ENCODE data around the gene RPSA.

RPSA gene

GRCh38 chr3:39385456-39386090 lies 20.9 kb upstream of the RPSA start:
- Histone ChIP-seq H3K27ac (no peak overlapping the region), H3K36me3 (ENCODE audit: insufficient read depth, low read length) (no peaks in the 10 kb centered on the region), H3K4me3 (no peak overlapping the region), H3K9ac (ENCODE audit: insufficient read length) (no peak overlapping the region), H3K9me3 (ENCODE audit: low read depth, low read length) (no peaks in the 10 kb centered on the region)
- no peak for DNase-seq (ENCODE audit: low read depth, low spot score)
- TF ChIP-seq POLR2AphosphoS5 (IDR thresholded peaks at IDR 0.05; ENCODE audit: borderline replicate concordance, low read depth, low read length) (no peak), FOXP2 (optimal IDR thresholded peaks at IDR 0.05; ENCODE audit: control extremely low read depth, extremely low read length, insufficient read depth) (no peak), EZH2 (IDR thresholded peaks at IDR 0.05) (no peak)

GRCh38 chr3:39386318-39386717 lies 20.2 kb upstream of the RPSA start:
- DNase-seq (ENCODE audit: low read depth, low spot score), result no peak

DNA sequence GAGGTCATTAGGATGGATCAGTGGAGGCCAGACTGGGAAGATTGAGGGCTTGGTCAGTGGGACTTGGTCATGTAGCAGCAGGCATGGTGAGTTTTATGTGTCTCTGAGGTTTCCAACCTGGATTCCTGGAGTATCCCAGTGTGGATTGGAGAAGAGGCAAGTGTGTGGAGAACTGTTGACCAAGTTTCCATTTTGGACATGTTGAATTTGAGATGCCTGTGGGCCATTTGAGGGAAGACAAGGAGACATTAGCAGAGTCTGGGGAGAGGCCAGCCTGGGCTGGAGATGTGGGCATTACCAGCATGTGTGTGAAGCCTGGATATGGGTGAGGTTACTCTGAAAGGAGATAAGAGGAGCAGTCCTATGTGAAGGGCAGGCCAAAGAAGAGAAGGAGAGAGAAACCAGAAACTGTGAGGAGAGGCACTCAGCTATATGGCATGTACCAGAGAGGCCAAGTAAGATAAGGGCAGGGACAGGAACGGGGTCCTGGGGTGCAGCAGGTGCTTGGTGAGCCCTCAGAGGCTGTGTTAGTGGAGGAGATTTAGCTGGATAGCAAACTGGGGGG lies 19.0 kb upstream of the RPSA start:
- H3K9ac ChIP-seq (ENCODE audit: insufficient read length), result no peak overlapping the region
- H3K27ac ChIP-seq, result no peak overlapping the region
- no peaks in the 10 kb centered on the region; the same call in 1 of the 2 replicates for H3K36me3 ChIP-seq (ENCODE audit: insufficient read depth, low read length)
- TF ChIP-seq EZH2 (IDR thresholded peaks at IDR 0.05) (no peak), FOXP2 (optimal IDR thresholded peaks at IDR 0.05; ENCODE audit: control extremely low read depth, extremely low read length, insufficient read depth) (no peak), POLR2AphosphoS5 (IDR thresholded peaks at IDR 0.05; ENCODE audit: borderline replicate concordance, low read depth, low read length) (no peak)
- no peak for DNase-seq (ENCODE audit: low read depth, low spot score)
- H3K9me3 ChIP-seq (ENCODE audit: low read depth, low read length), result no peaks in the 10 kb centered on the region
- no peak overlapping the region for H3K4me3 ChIP-seq

More at GRCh38 chr3:39386318-39386717, 20.2 kb upstream of the RPSA start:
- Histone ChIP-seq H3K9me3 (ENCODE audit: low read depth, low read length) (no peaks in the 10 kb centered on the region), H3K27ac (no peak overlapping the region), H3K36me3 (ENCODE audit: insufficient read depth, low read length) (no peaks in the 10 kb centered on the region; the same call in 1 of the 2 replicates), H3K9ac (ENCODE audit: insufficient read length) (no peak overlapping the region), H3K4me3 (no peak overlapping the region)
- TF ChIP-seq EZH2 (IDR thresholded peaks at IDR 0.05) (no peak), FOXP2 (optimal IDR thresholded peaks at IDR 0.05; ENCODE audit: control extremely low read depth, extremely low read length, insufficient read depth) (no peak), POLR2AphosphoS5 (IDR thresholded peaks at IDR 0.05; ENCODE audit: borderline replicate concordance, low read depth, low read length) (no peak)

DNA sequence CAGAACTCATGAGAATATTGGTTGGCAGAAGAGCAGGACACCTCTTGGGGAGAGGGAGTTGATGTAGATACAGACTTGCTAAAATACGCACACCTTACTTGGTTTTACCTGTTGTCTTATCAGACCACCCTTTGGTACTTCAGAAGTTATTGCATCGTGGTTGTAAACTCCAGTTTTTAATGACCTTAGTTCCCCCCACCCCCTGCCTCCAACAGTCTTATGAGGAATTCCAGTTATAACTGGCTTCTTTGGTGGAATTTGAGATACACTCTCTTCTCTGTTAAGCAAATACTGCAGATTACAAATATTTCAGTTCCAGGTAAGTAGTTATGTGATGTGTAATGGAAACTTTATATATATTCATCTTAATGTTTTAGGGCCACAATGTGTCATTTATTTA lies 18.4 kb upstream of the RPSA start:
- Histone ChIP-seq H3K27ac (no peak overlapping the region), H3K9me3 (ENCODE audit: low read depth, low read length) (no peaks in the 10 kb centered on the region), H3K9ac (ENCODE audit: insufficient read length) (no peak overlapping the region), H3K4me3 (no peak overlapping the region), H3K36me3 (ENCODE audit: insufficient read depth, low read length) (no peaks in the 10 kb centered on the region; the same call in 1 of the 2 replicates)
- DNase-seq (ENCODE audit: low read depth, low spot score), result no peak
- TF ChIP-seq FOXP2 (optimal IDR thresholded peaks at IDR 0.05; ENCODE audit: control extremely low read depth, extremely low read length, insufficient read depth) (no peak), EZH2 (IDR thresholded peaks at IDR 0.05) (no peak), POLR2AphosphoS5 (IDR thresholded peaks at IDR 0.05; ENCODE audit: borderline replicate concordance, low read depth, low read length) (no peak)

- no peak for DNase-seq (ENCODE audit: low read depth, low spot score)
- no peak overlapping the region for H3K9ac ChIP-seq (ENCODE audit: insufficient read length)
- TF ChIP-seq FOXP2 (optimal IDR thresholded peaks at IDR 0.05; ENCODE audit: control extremely low read depth, extremely low read length, insufficient read depth) (no peak), POLR2AphosphoS5 (IDR thresholded peaks at IDR 0.05; ENCODE audit: borderline replicate concordance, low read depth, low read length) (no peak), EZH2 (IDR thresholded peaks at IDR 0.05) (no peak)
- no peak overlapping the region for H3K4me3 ChIP-seq
- H3K27ac ChIP-seq, result no peak overlapping the region
- H3K9me3 ChIP-seq (ENCODE audit: low read depth, low read length), result no peaks in the 10 kb centered on the region
- H3K36me3 ChIP-seq (ENCODE audit: insufficient read depth, low read length), result peaks cover 1% of the 10 kb centered on the region; the same call in 1 of the 2 replicates
Measured at GRCh38 chr3:39388741-39389248, 17.7 kb upstream of the RPSA start.

GRCh38 chr3:39390181-39390580 lies 16.3 kb upstream of the RPSA start:
- H3K4me3 ChIP-seq, result no peak overlapping the region
- TF ChIP-seq POLR2AphosphoS5 (IDR thresholded peaks at IDR 0.05; ENCODE audit: borderline replicate concordance, low read depth, low read length) (no peak), FOXP2 (optimal IDR thresholded peaks at IDR 0.05; ENCODE audit: control extremely low read depth, extremely low read length, insufficient read depth) (no peak), EZH2 (IDR thresholded peaks at IDR 0.05) (no peak)
- DNase-seq (ENCODE audit: low read depth, low spot score), result no peak
- no peak overlapping the region for H3K27ac ChIP-seq
- H3K9me3 ChIP-seq (ENCODE audit: low read depth, low read length), result no peaks in the 10 kb centered on the region
- H3K36me3 ChIP-seq (ENCODE audit: insufficient read depth, low read length), result peaks cover 4% of the 10 kb centered on the region; the same call in 1 of the 2 replicates
- H3K9ac ChIP-seq (ENCODE audit: insufficient read length), result no peak overlapping the region

GRCh38 chr3:39396690-39397089 lies 9.8 kb upstream of the RPSA start:
- no peak for DNase-seq (ENCODE audit: low read depth, low spot score)
- no peak overlapping the region for H3K4me3 ChIP-seq
- peaks cover 4% of the 10 kb centered on the region; the same call in 1 of the 2 replicates for H3K36me3 ChIP-seq (ENCODE audit: insufficient read depth, low read length)
- no peaks in the 10 kb centered on the region for H3K9me3 ChIP-seq (ENCODE audit: low read depth, low read length)
- TF ChIP-seq EZH2 (IDR thresholded peaks at IDR 0.05), result no peak
- no peak for TF ChIP-seq POLR2AphosphoS5 (IDR thresholded peaks at IDR 0.05; ENCODE audit: borderline replicate concordance, low read depth, low read length)
- no peak for TF ChIP-seq FOXP2 (optimal IDR thresholded peaks at IDR 0.05; ENCODE audit: control extremely low read depth, extremely low read length, insufficient read depth)
- no peak overlapping the region for H3K9ac ChIP-seq (ENCODE audit: insufficient read length)
- H3K27ac ChIP-seq, result no peak overlapping the region

GRCh38 chr3:39398700-39399099 lies 7.8 kb upstream of the RPSA start:
- H3K4me3 ChIP-seq, result no peak overlapping the region
- TF ChIP-seq POLR2AphosphoS5 (IDR thresholded peaks at IDR 0.05; ENCODE audit: borderline replicate concordance, low read depth, low read length) (no peak), FOXP2 (optimal IDR thresholded peaks at IDR 0.05; ENCODE audit: control extremely low read depth, extremely low read length, insufficient read depth) (no peak), EZH2 (IDR thresholded peaks at IDR 0.05) (no peak)
- H3K9me3 ChIP-seq (ENCODE audit: low read depth, low read length), result no peaks in the 10 kb centered on the region
- peaks cover 4% of the 10 kb centered on the region; the same call in 1 of the 2 replicates for H3K36me3 ChIP-seq (ENCODE audit: insufficient read depth, low read length)
- H3K9ac ChIP-seq (ENCODE audit: insufficient read length), result no peak overlapping the region
- H3K27ac ChIP-seq, result no peak overlapping the region
- DNase-seq (ENCODE audit: low read depth, low spot score), result no peak

Measured in SK-N-MC (cell line).